Kidney capillary endothelial cell (primary cell): Measurements from ENCODE around the gene DRAM2.
"Not testable (repeated sequence)": the region's sequence is repeated elsewhere in the genome, so short reads cannot be mapped to it uniquely, and the experiment has no call there.

Experiments used
- DNase-seq: peaks from one replicate; pipeline ENCODE4 v3.0.0-alpha.2; 2018; ENCODE audit warnings: low spot score

Gene DRAM2

DNA sequence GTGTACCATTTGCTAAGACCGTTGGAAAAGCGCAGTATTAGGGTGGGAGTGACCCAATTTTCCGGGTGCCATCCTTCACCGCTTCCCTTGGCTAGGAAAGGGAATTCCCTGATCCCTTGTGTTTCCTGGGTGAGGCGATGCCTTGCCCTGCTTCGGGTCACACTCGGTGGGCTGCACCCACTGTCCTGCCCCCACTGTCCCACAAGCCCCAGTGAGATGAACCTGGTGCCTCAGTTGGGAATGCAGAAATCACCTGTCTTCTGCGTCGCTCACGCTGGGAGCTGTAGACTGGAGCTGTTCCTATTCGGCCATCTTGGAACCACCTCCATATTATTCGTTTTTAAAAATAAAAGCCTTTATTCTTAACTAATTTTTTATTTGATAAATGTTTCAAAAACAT lies 60.6 kb downstream of the DRAM2 start:
- not testable (repeated sequence) for DNase-seq

DNA sequence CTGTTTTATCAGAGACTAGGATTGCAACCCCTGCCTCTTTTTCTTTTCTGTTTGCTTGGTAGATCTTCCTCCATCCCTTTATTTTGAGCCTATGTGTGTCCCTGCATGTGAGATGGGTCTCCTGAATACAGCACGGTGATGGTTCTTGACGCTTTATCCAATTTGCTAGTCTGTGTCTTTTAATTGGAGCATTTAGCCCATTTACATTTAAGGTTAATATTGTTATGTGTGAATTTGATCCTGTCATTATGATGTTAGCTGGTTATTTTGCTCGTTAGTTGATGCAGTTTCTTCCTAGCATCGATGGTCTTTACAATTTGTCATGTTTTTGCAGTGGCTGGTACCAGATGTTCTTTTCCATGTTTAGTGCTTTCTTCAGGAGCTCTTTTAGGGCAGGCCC lies 62.6 kb downstream of the DRAM2 start:
- DNase-seq = not testable (repeated sequence)
